ENCODE measurements around the gene LRRC8D. TPM values are rescaled to one million over a fixed set of nuclear protein-coding genes. Genes with fewer than 3 reads are reported as not detected.

Gene LRRC8D
- total and polyA plus RNA-seq, 9 of the 15 experiments (the other 6 are each of a cell fraction or from before 2014, with no cell fraction given) = 3.4 to 53.9 (median 15.9) TPM

DNA sequence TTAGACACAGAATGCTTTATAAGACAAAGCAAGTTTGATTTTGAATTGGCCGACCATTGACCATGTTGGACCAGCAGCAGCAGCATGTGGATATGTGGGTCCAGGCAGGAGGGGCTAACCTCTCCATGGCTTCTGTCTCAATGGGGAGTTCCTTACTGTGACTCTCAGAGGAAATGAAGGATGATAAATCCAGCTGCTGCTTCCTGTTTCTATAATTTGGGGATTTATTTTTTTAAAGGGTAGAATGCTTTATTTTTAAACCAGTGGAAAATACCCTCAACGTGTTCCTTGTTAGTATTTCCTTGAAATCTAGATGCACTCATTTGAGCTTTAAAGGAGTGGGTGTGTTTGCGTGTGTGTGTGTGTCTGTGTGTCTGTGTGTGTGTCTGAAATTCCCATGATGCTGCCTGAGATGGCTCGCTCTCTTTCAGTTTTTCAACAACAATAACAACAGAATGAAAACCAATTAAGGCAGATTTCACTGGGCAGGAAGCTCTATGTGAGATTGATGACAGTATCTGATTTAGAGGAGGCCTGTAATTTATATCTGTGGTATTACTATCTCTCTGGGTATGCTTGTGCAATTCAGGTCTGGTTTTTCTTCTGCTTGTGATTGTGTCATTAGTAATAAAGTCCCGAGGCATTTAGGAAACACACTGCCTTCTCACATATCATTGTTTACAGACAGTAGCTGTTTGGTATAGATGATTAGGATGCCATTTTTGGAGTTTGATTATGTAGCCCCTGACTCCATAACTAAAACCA, 88.0 kb downstream of the LRRC8D start (continued):
- no peak for TF ChIP-seq SMARCB1 (IDR thresholded peaks at IDR 0.05; ENCODE audit: insufficient read length, low read depth)
- peak; percentile 59 for TF ChIP-seq ETV1 (tag; conservative IDR thresholded peaks at IDR 0.05; ENCODE audit: low read depth)
- no peak for TF ChIP-seq TBP (optimal IDR thresholded peaks at IDR 0.05; ENCODE audit: low read depth, low read length)
- TF ChIP-seq GTF2E2 (tag; IDR thresholded peaks at IDR 0.05) = 0 out of 2 replicates have a peak, but pooled peaks have one; percentile 38
- TF ChIP-seq, protein P1, sequence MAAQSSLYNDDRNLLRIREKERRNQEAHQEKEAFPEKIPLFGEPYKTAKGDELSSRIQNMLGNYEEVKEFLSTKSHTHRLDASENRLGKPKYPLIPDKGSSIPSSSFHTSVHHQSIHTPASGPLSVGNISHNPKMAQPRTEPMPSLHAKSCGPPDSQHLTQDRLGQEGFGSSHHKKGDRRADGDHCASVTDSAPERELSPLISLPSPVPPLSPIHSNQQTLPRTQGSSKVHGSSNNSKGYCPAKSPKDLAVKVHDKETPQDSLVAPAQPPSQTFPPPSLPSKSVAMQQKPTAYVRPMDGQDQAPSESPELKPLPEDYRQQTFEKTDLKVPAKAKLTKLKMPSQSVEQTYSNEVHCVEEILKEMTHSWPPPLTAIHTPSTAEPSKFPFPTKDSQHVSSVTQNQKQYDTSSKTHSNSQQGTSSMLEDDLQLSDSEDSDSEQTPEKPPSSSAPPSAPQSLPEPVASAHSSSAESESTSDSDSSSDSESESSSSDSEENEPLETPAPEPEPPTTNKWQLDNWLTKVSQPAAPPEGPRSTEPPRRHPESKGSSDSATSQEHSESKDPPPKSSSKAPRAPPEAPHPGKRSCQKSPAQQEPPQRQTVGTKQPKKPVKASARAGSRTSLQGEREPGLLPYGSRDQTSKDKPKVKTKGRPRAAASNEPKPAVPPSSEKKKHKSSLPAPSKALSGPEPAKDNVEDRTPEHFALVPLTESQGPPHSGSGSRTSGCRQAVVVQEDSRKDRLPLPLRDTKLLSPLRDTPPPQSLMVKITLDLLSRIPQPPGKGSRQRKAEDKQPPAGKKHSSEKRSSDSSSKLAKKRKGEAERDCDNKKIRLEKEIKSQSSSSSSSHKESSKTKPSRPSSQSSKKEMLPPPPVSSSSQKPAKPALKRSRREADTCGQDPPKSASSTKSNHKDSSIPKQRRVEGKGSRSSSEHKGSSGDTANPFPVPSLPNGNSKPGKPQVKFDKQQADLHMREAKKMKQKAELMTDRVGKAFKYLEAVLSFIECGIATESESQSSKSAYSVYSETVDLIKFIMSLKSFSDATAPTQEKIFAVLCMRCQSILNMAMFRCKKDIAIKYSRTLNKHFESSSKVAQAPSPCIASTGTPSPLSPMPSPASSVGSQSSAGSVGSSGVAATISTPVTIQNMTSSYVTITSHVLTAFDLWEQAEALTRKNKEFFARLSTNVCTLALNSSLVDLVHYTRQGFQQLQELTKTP (IDR thresholded peaks at IDR 0.05; ENCODE audit: low read depth in 1 of 2, partially characterized antibody in 2 of 2) = no peak
- TF ChIP-seq, protein P2, sequence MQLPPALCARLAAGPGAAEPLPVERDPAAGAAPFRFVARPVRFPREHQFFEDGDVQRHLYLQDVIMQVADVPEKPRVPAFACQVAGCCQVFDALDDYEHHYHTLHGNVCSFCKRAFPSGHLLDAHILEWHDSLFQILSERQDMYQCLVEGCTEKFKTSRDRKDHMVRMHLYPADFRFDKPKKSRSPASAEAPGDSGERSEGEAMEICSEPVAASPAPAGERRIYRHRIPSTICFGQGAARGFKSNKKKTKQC (CRISPR knock-in tag; IDR thresholded peaks at IDR 0.05) = no peak
- TF ChIP-seq KAT8 (IDR thresholded peaks at IDR 0.05; ENCODE audit: low read depth) = no peak
- TF ChIP-seq, protein P3, sequence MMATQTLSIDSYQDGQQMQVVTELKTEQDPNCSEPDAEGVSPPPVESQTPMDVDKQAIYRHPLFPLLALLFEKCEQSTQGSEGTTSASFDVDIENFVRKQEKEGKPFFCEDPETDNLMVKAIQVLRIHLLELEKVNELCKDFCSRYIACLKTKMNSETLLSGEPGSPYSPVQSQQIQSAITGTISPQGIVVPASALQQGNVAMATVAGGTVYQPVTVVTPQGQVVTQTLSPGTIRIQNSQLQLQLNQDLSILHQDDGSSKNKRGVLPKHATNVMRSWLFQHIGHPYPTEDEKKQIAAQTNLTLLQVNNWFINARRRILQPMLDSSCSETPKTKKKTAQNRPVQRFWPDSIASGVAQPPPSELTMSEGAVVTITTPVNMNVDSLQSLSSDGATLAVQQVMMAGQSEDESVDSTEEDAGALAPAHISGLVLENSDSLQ (IDR thresholded peaks at IDR 0.05) = peak; percentile 19; the same call in 1 of the 2 replicates
- no peak for TF ChIP-seq ZNF644 (tag; IDR thresholded peaks at IDR 0.05; ENCODE audit: low read depth)
- peak; percentile 73 for TF ChIP-seq CBFA2T3 (IDR thresholded peaks at IDR 0.05)
- TF ChIP-seq CEBPB (tag; IDR thresholded peaks at IDR 0.05) = peak; percentile 94
- TF ChIP-seq MEIS2 (IDR thresholded peaks at IDR 0.05; ENCODE audit: partially characterized antibody) = peak; percentile 92
- no peak for TF ChIP-seq POU5F1 (IDR thresholded peaks at IDR 0.05; ENCODE audit: borderline replicate concordance, low read depth, low read length, partially characterized antibody)
- TF ChIP-seq MAZ (CRISPR knock-in tag; conservative IDR thresholded peaks at IDR 0.05 in 1 of 2, IDR thresholded peaks at IDR 0.05 in 1 of 2) = no peak
- TF ChIP-seq ARID1B (IDR thresholded peaks at IDR 0.05) = peak; percentile 67
- peak; percentile 54; the same call in 1 of the 2 replicates for TF ChIP-seq KLF16 (IDR thresholded peaks at IDR 0.05)
- no peak for TF ChIP-seq KDM4B (IDR thresholded peaks at IDR 0.05; ENCODE audit: borderline replicate concordance in 2 of 2, low read depth in 1 of 2)
- TF ChIP-seq HMG20B (CRISPR knock-in tag; IDR thresholded peaks at IDR 0.05) = no peak
- TF ChIP-seq CBFA2T2 (conservative IDR thresholded peaks at IDR 0.05) = peak; percentile 19; the same call in 1 of the 2 replicates
- TF ChIP-seq ZNF146 (CRISPR knock-in tag; IDR thresholded peaks at IDR 0.05; ENCODE audit: unreplicated experiment) = no peak
- TF ChIP-seq, protein P4, sequence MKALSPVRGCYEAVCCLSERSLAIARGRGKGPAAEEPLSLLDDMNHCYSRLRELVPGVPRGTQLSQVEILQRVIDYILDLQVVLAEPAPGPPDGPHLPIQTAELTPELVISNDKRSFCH (CRISPR knock-in tag; IDR thresholded peaks at IDR 0.05) = no peak
- TF ChIP-seq, protein P4 (tag; IDR thresholded peaks at IDR 0.05) = no peak
